ENCODE results near the gene ATXN2.

- TF ChIP-seq POLR2A (IDR thresholded peaks at IDR 0.05; ENCODE audit: low read depth, low read length): no peak
- TF ChIP-seq TAF1 (IDR thresholded peaks at IDR 0.05; ENCODE audit: low read depth, low read length): no peak
- TF ChIP-seq POLR2AphosphoS5 (IDR thresholded peaks at IDR 0.05; ENCODE audit: low read depth, low read length): no peak
- TF ChIP-seq PAX5 (IDR thresholded peaks at IDR 0.05; ENCODE audit: insufficient read depth, low read length, severe bottlenecking): no peak
- peak; percentile 45; the same call in 1 of the 2 replicates for TF ChIP-seq SPI1 (IDR thresholded peaks at IDR 0.05; ENCODE audit: low read depth, low read length)
- TF ChIP-seq POU2F2 (IDR thresholded peaks at IDR 0.05; ENCODE audit: low read depth, low read length): no peak
Observed at GRCh38 chr12:111462210-111462769, 136.8 kb downstream of the ATXN2 start.
